Measurements from ENCODE around the gene ZFP28. TPM values are rescaled to one million over a fixed set of nuclear protein-coding genes. Genes with fewer than 3 reads are reported as not detected.
A peak's percentile ranks its signal among the peaks of the same experiment; 100 is the strongest.

ZFP28 gene
- total RNA-seq, 1 donor from 2014 or later, result 2.3 TPM

DNA sequence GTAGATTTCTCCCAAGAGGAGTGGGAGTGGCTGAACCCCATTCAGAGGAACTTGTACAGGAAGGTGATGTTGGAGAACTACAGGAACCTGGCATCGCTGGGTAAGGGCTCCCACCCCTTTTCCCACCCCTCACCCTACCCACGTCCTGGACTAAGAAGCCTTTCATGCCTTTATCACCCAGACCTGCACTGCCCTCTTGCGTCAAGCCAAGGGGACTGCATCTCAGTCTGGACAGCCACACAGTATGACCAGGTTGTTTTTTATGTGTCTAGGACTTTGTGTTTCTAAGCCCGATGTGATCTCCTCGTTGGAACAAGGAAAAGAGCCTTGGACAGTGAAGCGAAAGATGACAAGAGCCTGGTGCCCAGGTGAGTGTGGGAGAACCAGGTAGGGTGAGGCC, 8.8 kb downstream of the ZFP28 start:
- no peak overlapping the region for H3K4me2 ChIP-seq (ENCODE audit: low read length)
- no peak for DNase-seq (ENCODE audit: low read depth)
- Mint-ChIP-seq H3K9me3 (ENCODE audit: unreplicated experiment) (peaks cover 46% of the 10 kb centered on the region), H3K36me3 (ENCODE audit: low read depth, unreplicated experiment) (peaks cover 28% of the 10 kb centered on the region), H3K27me3 (ENCODE audit: low read depth, unreplicated experiment) (no peaks in the 10 kb centered on the region), H3K4me3 (ENCODE audit: unreplicated experiment) (no peak overlapping the region), H3K4me1 (ENCODE audit: low read depth, unreplicated experiment) (no peaks in the 10 kb centered on the region), H3K27ac (ENCODE audit: unreplicated experiment) (no peak overlapping the region)
- H3K27ac ChIP-seq (ENCODE audit: low read depth, low read length), result no peak overlapping the region
- no peak for FAIRE-seq
- TF ChIP-seq EZH2 (IDR thresholded peaks at IDR 0.05; ENCODE audit: insufficient read depth, low read length), result no peak
- TF ChIP-seq, protein P1, sequence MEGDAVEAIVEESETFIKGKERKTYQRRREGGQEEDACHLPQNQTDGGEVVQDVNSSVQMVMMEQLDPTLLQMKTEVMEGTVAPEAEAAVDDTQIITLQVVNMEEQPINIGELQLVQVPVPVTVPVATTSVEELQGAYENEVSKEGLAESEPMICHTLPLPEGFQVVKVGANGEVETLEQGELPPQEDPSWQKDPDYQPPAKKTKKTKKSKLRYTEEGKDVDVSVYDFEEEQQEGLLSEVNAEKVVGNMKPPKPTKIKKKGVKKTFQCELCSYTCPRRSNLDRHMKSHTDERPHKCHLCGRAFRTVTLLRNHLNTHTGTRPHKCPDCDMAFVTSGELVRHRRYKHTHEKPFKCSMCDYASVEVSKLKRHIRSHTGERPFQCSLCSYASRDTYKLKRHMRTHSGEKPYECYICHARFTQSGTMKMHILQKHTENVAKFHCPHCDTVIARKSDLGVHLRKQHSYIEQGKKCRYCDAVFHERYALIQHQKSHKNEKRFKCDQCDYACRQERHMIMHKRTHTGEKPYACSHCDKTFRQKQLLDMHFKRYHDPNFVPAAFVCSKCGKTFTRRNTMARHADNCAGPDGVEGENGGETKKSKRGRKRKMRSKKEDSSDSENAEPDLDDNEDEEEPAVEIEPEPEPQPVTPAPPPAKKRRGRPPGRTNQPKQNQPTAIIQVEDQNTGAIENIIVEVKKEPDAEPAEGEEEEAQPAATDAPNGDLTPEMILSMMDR (IDR thresholded peaks at IDR 0.05; ENCODE audit: insufficient read depth, low read depth, low read length), result no peak
- H4K20me1 ChIP-seq (ENCODE audit: insufficient read depth, low read length), result no peaks in the 10 kb centered on the region
- no peaks in the 10 kb centered on the region for H3K4me1 ChIP-seq (ENCODE audit: insufficient read depth, low read length)
- H3K9me3 ChIP-seq (ENCODE audit: insufficient read depth, low read depth, low read length), result peaks cover 24% of the 10 kb centered on the region
- H2AFZ ChIP-seq (ENCODE audit: low read depth, low read length), result no peak overlapping the region
- H3K27me3 ChIP-seq (ENCODE audit: insufficient read depth, low read length), result no peaks in the 10 kb centered on the region
- H3K79me2 ChIP-seq (ENCODE audit: insufficient read depth, low read length), result no peaks in the 10 kb centered on the region
- H3K36me3 ChIP-seq (ENCODE audit: insufficient read depth, low read length), result peaks cover 42% of the 10 kb centered on the region
- no peak overlapping the region for H3K4me3 ChIP-seq (ENCODE audit: insufficient read depth, low read depth, low read length)
- no peak overlapping the region for H3K9ac ChIP-seq (ENCODE audit: low read length)

DNA sequence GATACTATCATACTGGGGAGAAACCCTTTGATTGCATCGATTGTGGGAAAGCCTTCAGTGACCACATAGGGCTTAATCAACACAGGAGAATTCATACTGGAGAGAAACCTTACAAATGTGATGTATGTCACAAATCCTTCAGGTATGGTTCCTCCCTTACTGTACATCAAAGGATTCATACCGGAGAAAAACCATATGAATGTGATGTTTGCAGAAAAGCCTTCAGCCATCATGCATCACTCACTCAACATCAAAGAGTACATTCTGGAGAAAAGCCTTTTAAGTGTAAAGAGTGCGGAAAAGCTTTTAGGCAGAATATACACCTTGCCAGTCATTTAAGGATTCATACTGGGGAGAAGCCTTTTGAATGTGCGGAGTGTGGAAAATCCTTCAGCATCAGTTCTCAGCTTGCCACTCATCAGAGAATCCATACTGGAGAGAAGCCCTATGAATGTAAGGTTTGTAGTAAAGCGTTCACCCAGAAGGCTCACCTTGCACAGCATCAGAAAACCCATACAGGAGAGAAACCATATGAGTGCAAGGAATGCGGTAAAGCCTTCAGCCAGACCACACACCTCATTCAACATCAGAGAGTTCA, 15.6 kb downstream of the ZFP28 start:
- Histone ChIP-seq H3K79me2 (ENCODE audit: insufficient read depth, low read length) (no peaks in the 10 kb centered on the region), H3K9ac (ENCODE audit: low read length) (no peak overlapping the region), H3K9me3 (ENCODE audit: insufficient read depth, low read depth, low read length) (peaks cover 42% of the 10 kb centered on the region), H4K20me1 (ENCODE audit: insufficient read depth, low read length) (no peaks in the 10 kb centered on the region), H3K36me3 (ENCODE audit: insufficient read depth, low read length) (peaks cover 36% of the 10 kb centered on the region), H3K4me2 (ENCODE audit: low read length) (no peak overlapping the region), H3K4me1 (ENCODE audit: insufficient read depth, low read length) (no peaks in the 10 kb centered on the region), H2AFZ (ENCODE audit: low read depth, low read length) (no peak overlapping the region), H3K27me3 (ENCODE audit: insufficient read depth, low read length) (no peaks in the 10 kb centered on the region), H3K27ac (ENCODE audit: low read depth, low read length) (no peak overlapping the region), H3K4me3 (ENCODE audit: insufficient read depth, low read depth, low read length) (peak overlapping the region; percentile 14)
- Mint-ChIP-seq H3K4me1 (ENCODE audit: low read depth, unreplicated experiment) (no peaks in the 10 kb centered on the region), H3K4me3 (ENCODE audit: unreplicated experiment) (no peak overlapping the region), H3K27me3 (ENCODE audit: low read depth, unreplicated experiment) (no peaks in the 10 kb centered on the region), H3K27ac (ENCODE audit: unreplicated experiment) (no peak overlapping the region), H3K9me3 (ENCODE audit: unreplicated experiment) (peaks cover 51% of the 10 kb centered on the region), H3K36me3 (ENCODE audit: low read depth, unreplicated experiment) (peaks cover 31% of the 10 kb centered on the region)
- DNase-seq (ENCODE audit: low read depth) (peak; percentile 3), FAIRE-seq (no peak)
- no peak for TF ChIP-seq EZH2 (IDR thresholded peaks at IDR 0.05; ENCODE audit: insufficient read depth, low read length)
- TF ChIP-seq, protein P1 (IDR thresholded peaks at IDR 0.05; ENCODE audit: insufficient read depth, low read depth, low read length), result no peak

DNA sequence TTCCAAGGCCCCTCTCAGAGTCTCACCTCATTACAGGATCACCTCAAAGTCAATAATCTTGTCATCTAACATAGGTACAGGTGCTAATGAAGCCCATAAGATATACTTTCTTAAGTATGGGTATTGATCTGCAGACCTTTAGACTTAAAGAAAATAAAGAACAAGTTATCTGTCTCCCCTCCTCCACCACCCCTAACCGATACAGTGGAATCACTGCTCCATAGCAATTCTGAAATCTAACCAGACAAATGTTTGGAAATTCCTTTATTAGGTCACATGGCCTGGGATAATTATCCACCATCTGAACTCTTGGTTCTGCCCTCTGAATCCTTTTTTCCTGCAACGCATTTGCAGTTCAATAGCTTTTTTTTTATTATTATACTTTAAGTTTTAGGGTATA, 24.0 kb downstream of the ZFP28 start:
- Mint-ChIP-seq H3K4me3 (ENCODE audit: unreplicated experiment) (no peak overlapping the region), H3K27ac (ENCODE audit: unreplicated experiment) (no peak overlapping the region), H3K4me1 (ENCODE audit: low read depth, unreplicated experiment) (peaks cover 5% of the 10 kb centered on the region), H3K36me3 (ENCODE audit: low read depth, unreplicated experiment) (peaks cover 24% of the 10 kb centered on the region), H3K9me3 (ENCODE audit: unreplicated experiment) (peaks cover 55% of the 10 kb centered on the region), H3K27me3 (ENCODE audit: low read depth, unreplicated experiment) (no peaks in the 10 kb centered on the region)
- no peak for FAIRE-seq
- no peaks in the 10 kb centered on the region for H3K4me1 ChIP-seq (ENCODE audit: insufficient read depth, low read length)
- no peaks in the 10 kb centered on the region for H3K27me3 ChIP-seq (ENCODE audit: insufficient read depth, low read length)
- no peaks in the 10 kb centered on the region for H3K36me3 ChIP-seq (ENCODE audit: insufficient read depth, low read length)
- no peak overlapping the region for H3K4me3 ChIP-seq (ENCODE audit: insufficient read depth, low read depth, low read length)
- H3K4me2 ChIP-seq (ENCODE audit: low read length), result no peak overlapping the region
- H4K20me1 ChIP-seq (ENCODE audit: insufficient read depth, low read length), result no peaks in the 10 kb centered on the region
- no peak for DNase-seq (ENCODE audit: low read depth)
- H3K9ac ChIP-seq (ENCODE audit: low read length), result no peak overlapping the region
- H2AFZ ChIP-seq (ENCODE audit: low read depth, low read length), result no peak overlapping the region
- peaks cover under 1% of the 10 kb centered on the region for H3K79me2 ChIP-seq (ENCODE audit: insufficient read depth, low read length)
- peaks cover 18% of the 10 kb centered on the region for H3K9me3 ChIP-seq (ENCODE audit: insufficient read depth, low read depth, low read length)
- H3K27ac ChIP-seq (ENCODE audit: low read depth, low read length), result no peak overlapping the region
- no peak for TF ChIP-seq EZH2 (IDR thresholded peaks at IDR 0.05; ENCODE audit: insufficient read depth, low read length)
- TF ChIP-seq, protein P1 (IDR thresholded peaks at IDR 0.05; ENCODE audit: insufficient read depth, low read depth, low read length), result no peak

All from astrocyte (in vitro differentiated cells and primary cell).